ENCODE results near the gene MEFV. TPM values are rescaled to one million over a fixed set of nuclear protein-coding genes. Genes with fewer than 3 reads are reported as not detected.

MEFV gene
- total RNA-seq, 4 donors from 2014 or later: 0.80 to 3.3 (median 1.8) TPM

- TF ChIP-seq POLR2A (IDR thresholded peaks at IDR 0.05) (no peak), CTCF (IDR thresholded peaks at IDR 0.05) (no peak)
- H3K4me3 ChIP-seq (ENCODE audit: low read depth, poor library complexity, severe bottlenecking): peak overlapping the region; percentile 94
- intact Hi-C loops (cut with DNase I; ENCODE audit: low total_unique reads): no loop called here
- peak in 1 of 2 donors; percentile 31 for DNase-seq (ENCODE audit: low spot score in 2 of 2)
- 12 to 14% methylated on average over 23 to 30 of the region's 56 CpGs for whole genome bisulfite sequencing, 2 donors
Observed at GRCh38 chr16:3283543-3284447, 27.4 kb upstream of the MEFV start.

GRCh38 chr16:3282730-3283542 is 26.5 kb upstream of the MEFV start, which contains the start of gene ZNF263:
Gene ZNF263 (plus strand): TSS chr16:3283491. CDS start chr16:3283819, 328 bp downstream.
- TF ChIP-seq CTCF (IDR thresholded peaks at IDR 0.05) (no peak), POLR2A (IDR thresholded peaks at IDR 0.05) (peak in 1 of 2 donors; percentile 67)
- 0 to 1% methylated on average over 40 to 71 of the region's 72 CpGs for WGBS, 2 donors
- intact Hi-C loops (cut with DNase I; ENCODE audit: low total_unique reads): no loop called here
- H3K4me3 ChIP-seq (ENCODE audit: low read depth, poor library complexity, severe bottlenecking): peak within 1 kb of the TSS; percentile 94
- DNase-seq (ENCODE audit: low spot score in 2 of 2): peak; percentile 97 to 99

GRCh38 chr16:3282103-3282729 is 25.8 kb upstream of the MEFV start:
- DNase-seq (ENCODE audit: low spot score in 2 of 2): peak in 1 of 2 donors; percentile 27
- peak overlapping the region; percentile 68 for H3K4me3 ChIP-seq (ENCODE audit: low read depth, poor library complexity, severe bottlenecking)
- TF ChIP-seq POLR2A (IDR thresholded peaks at IDR 0.05) (no peak), CTCF (IDR thresholded peaks at IDR 0.05) (no peak)
- intact Hi-C loops (cut with DNase I; ENCODE audit: low total_unique reads): no loop called here
- 13 to 18% methylated on average over 26 to 27 of the region's 29 CpGs for WGBS, 2 donors

- intact Hi-C loops (cut with DNase I; ENCODE audit: low total_unique reads): no loop called here
- no peak overlapping the region for H3K4me3 ChIP-seq (ENCODE audit: low read depth, poor library complexity, severe bottlenecking)
- WGBS, 2 donors: 88 to 93% methylated on average over 6 of the region's 6 CpGs
- no peak for DNase-seq (ENCODE audit: low spot score in 2 of 2)
- no peak for TF ChIP-seq POLR2A (IDR thresholded peaks at IDR 0.05)
- no peak for TF ChIP-seq CTCF (IDR thresholded peaks at IDR 0.05)
Observed at GRCh38 chr16:3281222-3281820, 24.9 kb upstream of the MEFV start.

GRCh38 chr16:3276679-3277078 is 20.2 kb upstream of the MEFV start:
- TF ChIP-seq POLR2A (IDR thresholded peaks at IDR 0.05): no peak
- TF ChIP-seq CTCF (IDR thresholded peaks at IDR 0.05): no peak
- intact Hi-C loops (cut with DNase I; ENCODE audit: low total_unique reads): no loop called here
- H3K4me3 ChIP-seq (ENCODE audit: low read depth, poor library complexity, severe bottlenecking): no peak overlapping the region
- no peak for DNase-seq (ENCODE audit: low spot score in 2 of 2)
- 85 to 86% methylated on average over 5 of the region's 5 CpGs for WGBS, 2 donors

Data from lower leg skin (tissue), 4 donors.